Stimulated activated CD4-positive, alpha-beta T cell treated with anti-CD3 and anti-CD28 coated beads, Interleukin-15, amount 100 ng/mL, for 48 hours (primary cell): ENCODE data around the gene MS4A7.
"Not testable (repeated sequence)": the region's sequence is repeated elsewhere in the genome, so short reads cannot be mapped to it uniquely, and the experiment has no call there.

ENCODE experiments used
- DNase-seq, 2 donors: peaks; one replicate each; pipeline ENCODE4 v3.0.0-alpha.2; 2020; ENCODE audit warnings: low read depth in 2 of 2

The MS4A7 gene

GRCh38 chr11:60378354-60378753, at the start of gene MS4A7:
Gene MS4A7 (plus strand): TSS chr11:60378532. CDS start chr11:60383142, 4,610 bp downstream.
- DNase-seq, result no peak

- no peak for DNase-seq
Observed at GRCh38 chr11:60332846-60333245, 45.5 kb upstream of the MS4A7 start.

GRCh38 chr11:60334005-60334620, 44.2 kb upstream of the MS4A7 start:
- peak; percentile 26 to 53 for DNase-seq

GRCh38 chr11:60336767-60337391, 41.5 kb upstream of the MS4A7 start:
- no peak for DNase-seq

- DNase-seq, result no peak
Observed at GRCh38 chr11:60338053-60338452, 40.3 kb upstream of the MS4A7 start.

GRCh38 chr11:60339356-60339755, 39.0 kb upstream of the MS4A7 start:
- DNase-seq, result no peak

- no peak for DNase-seq
Observed at GRCh38 chr11:60343094-60343704, 35.1 kb upstream of the MS4A7 start.

GRCh38 chr11:60344146-60344545, 34.2 kb upstream of the MS4A7 start:
- no peak for DNase-seq

GRCh38 chr11:60345489-60345888, 32.8 kb upstream of the MS4A7 start:
- DNase-seq, result peak in 1 of 2 donors; percentile 15

GRCh38 chr11:60347084-60347797, 31.1 kb upstream of the MS4A7 start:
- no peak for DNase-seq

GRCh38 chr11:60348116-60348515, 30.2 kb upstream of the MS4A7 start:
- DNase-seq, result no peak

GRCh38 chr11:60349990-60350389, 28.3 kb upstream of the MS4A7 start:
- DNase-seq, result no peak

- DNase-seq, result no peak
Observed at GRCh38 chr11:60357771-60358170, 20.6 kb upstream of the MS4A7 start.

GRCh38 chr11:60360621-60361020, 17.7 kb upstream of the MS4A7 start:
- no peak for DNase-seq

- DNase-seq, result no peak
Observed at GRCh38 chr11:60362241-60362640, 16.1 kb upstream of the MS4A7 start.

GRCh38 chr11:60363542-60364470, 14.5 kb upstream of the MS4A7 start:
- peak; percentile 10 to 35 for DNase-seq

GRCh38 chr11:60366262-60366904, 11.9 kb upstream of the MS4A7 start:
- not testable (repeated sequence) for DNase-seq

- no peak for DNase-seq
Observed at GRCh38 chr11:60367009-60367408, 11.3 kb upstream of the MS4A7 start.

GRCh38 chr11:60367896-60368295, 10.4 kb upstream of the MS4A7 start:
- DNase-seq, result no peak

- DNase-seq, result no peak
Observed at GRCh38 chr11:60370252-60370810, 8.0 kb upstream of the MS4A7 start.
